Measurements from ENCODE around the gene CREB5. TPM values are rescaled to one million over a fixed set of nuclear protein-coding genes. Genes with fewer than 3 reads are reported as not detected.

The CREB5 gene
- total and polyA plus RNA-seq, 2 donors from 2014 or later = 3.4 to 27.2 TPM

DNA sequence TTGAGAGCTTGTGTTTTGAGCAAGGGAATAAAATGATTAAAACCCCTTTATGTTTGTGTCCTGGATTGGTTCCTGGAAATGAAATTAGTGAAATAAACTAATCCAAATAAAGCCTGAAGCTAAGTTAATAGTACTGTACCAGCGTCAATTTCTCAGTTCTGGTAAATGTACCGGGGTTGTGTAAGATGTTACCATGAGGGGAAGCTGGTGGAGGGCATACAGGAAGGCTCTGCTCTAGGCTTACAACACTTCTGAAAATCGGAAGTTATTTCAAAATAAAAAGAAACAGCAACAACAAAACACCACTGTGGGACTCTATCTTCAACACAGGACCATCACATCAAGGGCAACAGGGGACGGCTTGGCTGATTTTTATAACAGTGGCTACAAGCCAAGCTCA lies 257.0 kb downstream of the CREB5 start:
- Histone ChIP-seq H3K27me3 (ENCODE audit: control insufficient read depth, insufficient read depth, low read length) (no peaks in the 10 kb centered on the region), H3K36me3 (ENCODE audit: control insufficient read depth in 2 of 3, insufficient read depth in 3 of 3, low read length in 3 of 3) (no peaks in the 10 kb centered on the region), H3K9ac (ENCODE audit: low read length in 3 of 3) (no peak overlapping the region), H3K9me3 (ENCODE audit: control insufficient read depth in 2 of 3, insufficient read depth in 1 of 3, low read length in 3 of 3) (no peaks in the 10 kb centered on the region), H3K27ac (ENCODE audit: low read depth in 2 of 2, low read length in 2 of 2) (no peak overlapping the region), H3K4me1 (ENCODE audit: control insufficient read depth in 2 of 3, insufficient read depth in 2 of 3, low read depth in 1 of 3, low read length in 3 of 3) (no peaks in the 10 kb centered on the region), H3K4me3 (ENCODE audit: low read length in 3 of 3) (no peak overlapping the region)
- TF ChIP-seq, protein P1, sequence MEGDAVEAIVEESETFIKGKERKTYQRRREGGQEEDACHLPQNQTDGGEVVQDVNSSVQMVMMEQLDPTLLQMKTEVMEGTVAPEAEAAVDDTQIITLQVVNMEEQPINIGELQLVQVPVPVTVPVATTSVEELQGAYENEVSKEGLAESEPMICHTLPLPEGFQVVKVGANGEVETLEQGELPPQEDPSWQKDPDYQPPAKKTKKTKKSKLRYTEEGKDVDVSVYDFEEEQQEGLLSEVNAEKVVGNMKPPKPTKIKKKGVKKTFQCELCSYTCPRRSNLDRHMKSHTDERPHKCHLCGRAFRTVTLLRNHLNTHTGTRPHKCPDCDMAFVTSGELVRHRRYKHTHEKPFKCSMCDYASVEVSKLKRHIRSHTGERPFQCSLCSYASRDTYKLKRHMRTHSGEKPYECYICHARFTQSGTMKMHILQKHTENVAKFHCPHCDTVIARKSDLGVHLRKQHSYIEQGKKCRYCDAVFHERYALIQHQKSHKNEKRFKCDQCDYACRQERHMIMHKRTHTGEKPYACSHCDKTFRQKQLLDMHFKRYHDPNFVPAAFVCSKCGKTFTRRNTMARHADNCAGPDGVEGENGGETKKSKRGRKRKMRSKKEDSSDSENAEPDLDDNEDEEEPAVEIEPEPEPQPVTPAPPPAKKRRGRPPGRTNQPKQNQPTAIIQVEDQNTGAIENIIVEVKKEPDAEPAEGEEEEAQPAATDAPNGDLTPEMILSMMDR (IDR thresholded peaks at IDR 0.05; ENCODE audit: borderline replicate concordance, extremely low read depth, insufficient read depth) = no peak
- FAIRE-seq (no peak), DNase-seq (no peak)
- intact Hi-C loops (cut with DNase I) = no loop called here

DNA sequence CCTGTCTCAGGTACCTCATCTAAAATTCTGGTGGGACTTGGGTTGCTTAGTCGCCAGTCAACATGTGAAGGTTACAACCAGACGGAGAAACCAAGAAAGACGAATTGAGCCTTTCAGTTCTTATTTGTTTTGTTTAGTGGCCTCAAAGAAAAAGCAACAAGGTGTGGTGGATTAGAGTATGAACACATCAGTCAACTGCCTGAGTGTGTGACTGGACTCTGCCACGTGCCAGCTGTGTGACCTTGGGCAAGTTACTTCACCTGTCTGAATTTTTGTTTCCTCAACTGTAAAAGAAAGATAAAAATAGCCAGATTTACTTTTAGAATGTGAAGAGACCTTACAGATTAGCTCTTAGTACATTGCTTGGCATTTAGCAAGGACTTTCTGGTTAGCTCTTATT lies 259.2 kb downstream of the CREB5 start:
- Histone ChIP-seq H3K36me3 (ENCODE audit: control insufficient read depth in 2 of 3, insufficient read depth in 3 of 3, low read length in 3 of 3) (no peaks in the 10 kb centered on the region), H3K27me3 (ENCODE audit: control insufficient read depth, insufficient read depth, low read length) (no peaks in the 10 kb centered on the region), H3K9ac (ENCODE audit: low read length in 3 of 3) (no peak overlapping the region), H3K4me1 (ENCODE audit: control insufficient read depth in 2 of 3, insufficient read depth in 2 of 3, low read depth in 1 of 3, low read length in 3 of 3) (no peaks in the 10 kb centered on the region), H3K9me3 (ENCODE audit: control insufficient read depth in 2 of 3, insufficient read depth in 1 of 3, low read length in 3 of 3) (no peaks in the 10 kb centered on the region), H3K27ac (ENCODE audit: low read depth in 2 of 2, low read length in 2 of 2) (no peak overlapping the region), H3K4me3 (ENCODE audit: low read length in 3 of 3) (no peak overlapping the region)
- TF ChIP-seq, protein P1 (IDR thresholded peaks at IDR 0.05; ENCODE audit: borderline replicate concordance, extremely low read depth, insufficient read depth) = no peak
- DNase-seq = no peak
- FAIRE-seq = no peak
- intact Hi-C loops (cut with DNase I) = no loop called here

DNA sequence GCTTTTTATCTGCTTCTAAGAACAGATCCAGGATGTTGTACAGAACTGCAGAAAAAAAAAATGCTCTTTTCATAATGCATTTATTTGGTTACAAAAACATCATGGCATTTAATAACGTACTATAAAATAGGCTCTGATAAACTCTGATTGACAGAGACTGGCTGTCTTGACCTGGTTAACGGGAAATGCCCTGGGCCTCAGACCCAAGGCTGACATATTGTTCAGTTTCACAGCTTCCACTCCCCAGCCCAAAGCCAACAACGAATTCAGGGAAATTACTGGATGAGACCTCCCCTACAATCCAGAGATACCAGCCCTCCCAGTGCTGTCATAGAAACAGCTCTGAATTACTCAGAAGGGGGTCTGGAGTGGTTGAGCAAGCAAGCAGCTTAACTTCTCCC lies 260.1 kb downstream of the CREB5 start:
- peak in 1 of 5 donors; percentile 23 for DNase-seq
- Histone ChIP-seq H3K27ac (ENCODE audit: low read depth in 2 of 2, low read length in 2 of 2) (no peak overlapping the region), H3K27me3 (ENCODE audit: control insufficient read depth, insufficient read depth, low read length) (no peaks in the 10 kb centered on the region), H3K36me3 (ENCODE audit: control insufficient read depth in 2 of 3, insufficient read depth in 3 of 3, low read length in 3 of 3) (no peaks in the 10 kb centered on the region), H3K4me1 (ENCODE audit: control insufficient read depth in 2 of 3, insufficient read depth in 2 of 3, low read depth in 1 of 3, low read length in 3 of 3) (no peaks in the 10 kb centered on the region), H3K4me3 (ENCODE audit: low read length in 3 of 3) (no peak overlapping the region), H3K9ac (ENCODE audit: low read length in 3 of 3) (no peak overlapping the region), H3K9me3 (ENCODE audit: control insufficient read depth in 2 of 3, insufficient read depth in 1 of 3, low read length in 3 of 3) (no peaks in the 10 kb centered on the region)
- TF ChIP-seq, protein P1 (IDR thresholded peaks at IDR 0.05; ENCODE audit: borderline replicate concordance, extremely low read depth, insufficient read depth) = no peak
- no peak for FAIRE-seq
- intact Hi-C loops (cut with DNase I) = no loop called here

DNA sequence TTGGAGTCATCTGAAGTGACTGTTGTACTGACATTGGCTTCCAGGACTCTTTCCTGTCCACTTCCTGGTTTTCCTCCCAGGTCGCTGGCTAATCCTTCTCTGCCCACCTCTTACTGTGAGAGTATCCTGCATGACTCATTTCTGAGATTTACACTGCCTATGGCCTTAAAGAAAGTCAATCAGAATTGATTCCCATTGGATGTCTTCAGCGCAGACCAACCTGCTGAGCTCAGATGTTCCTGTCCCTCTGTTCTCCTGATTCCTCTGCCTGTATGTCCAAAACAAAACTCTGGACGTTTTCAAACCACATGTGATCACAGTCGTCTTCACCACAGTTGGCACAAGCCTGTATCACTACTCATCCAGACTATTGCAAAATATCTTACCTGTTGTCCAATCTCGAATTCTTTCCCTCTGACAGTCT lies 262.1 kb downstream of the CREB5 start:
- H3K9me3 ChIP-seq (ENCODE audit: control insufficient read depth in 2 of 3, insufficient read depth in 1 of 3, low read length in 3 of 3) = no peaks in the 10 kb centered on the region
- H3K4me3 ChIP-seq (ENCODE audit: low read length in 3 of 3) = no peak overlapping the region
- intact Hi-C loops (cut with DNase I) = no loop called here
- no peaks in the 10 kb centered on the region for H3K36me3 ChIP-seq (ENCODE audit: control insufficient read depth in 2 of 3, insufficient read depth in 3 of 3, low read length in 3 of 3)
- TF ChIP-seq, protein P1 (IDR thresholded peaks at IDR 0.05; ENCODE audit: borderline replicate concordance, extremely low read depth, insufficient read depth) = no peak
- H3K27ac ChIP-seq (ENCODE audit: low read depth in 2 of 2, low read length in 2 of 2) = no peak overlapping the region
- H3K27me3 ChIP-seq (ENCODE audit: control insufficient read depth, insufficient read depth, low read length) = no peaks in the 10 kb centered on the region
- DNase-seq (no peak), FAIRE-seq (no peak)
- no peak overlapping the region for H3K9ac ChIP-seq (ENCODE audit: low read length in 3 of 3)
- H3K4me1 ChIP-seq (ENCODE audit: control insufficient read depth in 2 of 3, insufficient read depth in 2 of 3, low read depth in 1 of 3, low read length in 3 of 3) = no peaks in the 10 kb centered on the region
